ENCODE measurements around the gene RHBDL1. TPM values are rescaled to one million over a fixed set of nuclear protein-coding genes. Genes with fewer than 3 reads are reported as not detected.
A peak's percentile ranks its signal among the peaks of the same experiment; 100 is the strongest.

Gene RHBDL1
- total RNA-seq, 3 donors from 2014 or later (not counting 1 experiment from before 2014, with no cell fraction given): 2.9 to 4.2 (median 4.2) TPM

DNA sequence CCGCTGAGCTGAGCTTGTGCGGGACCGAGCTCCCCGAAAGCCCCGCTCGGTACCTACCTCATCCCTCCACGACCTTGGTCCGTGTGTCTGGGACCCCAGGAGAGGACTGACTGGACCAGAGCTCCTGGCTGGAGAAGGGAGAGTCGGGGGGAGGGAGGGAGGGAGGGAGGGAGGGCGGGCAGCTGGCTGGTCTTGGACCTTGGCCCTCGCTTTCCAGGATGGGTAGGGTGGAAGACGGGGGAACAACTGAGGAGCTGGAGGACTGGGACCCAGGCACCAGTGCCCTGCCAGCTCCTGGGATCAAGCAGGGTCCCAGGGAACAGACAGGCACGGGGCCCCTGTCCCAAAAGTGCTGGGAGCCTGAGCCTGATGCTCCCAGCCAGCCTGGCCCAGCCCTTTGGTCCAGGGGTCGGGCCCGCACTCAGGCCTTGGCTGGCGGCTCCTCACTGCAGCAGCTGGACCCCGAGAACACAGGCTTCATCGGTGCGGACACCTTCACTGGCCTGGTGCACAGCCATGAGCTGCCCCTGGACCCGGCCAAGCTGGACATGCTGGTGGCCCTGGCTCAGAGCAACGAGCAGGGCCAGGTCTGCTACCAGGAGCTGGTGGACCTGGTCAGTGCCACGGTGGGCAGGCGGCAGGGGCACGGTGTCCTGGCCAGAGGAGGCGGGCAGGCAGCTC lies 553 bp downstream of the RHBDL1 start:
- H3K27me3 Mint-ChIP-seq (ENCODE audit: low read depth in 2 of 2): no peaks in the 10 kb centered on the region
- intact Hi-C loops (cut with micrococcal nuclease): no loop called here
- Histone ChIP-seq H3K9me3 (ENCODE audit: control insufficient read depth, insufficient read depth, low read length) (no peaks in the 10 kb centered on the region), H3K27ac (ENCODE audit: low read length) (no peak overlapping the region), H3K27me3 (ENCODE audit: control insufficient read depth, insufficient read depth, low read length) (peaks cover 3% of the 10 kb centered on the region), H3K36me3 (ENCODE audit: control insufficient read depth, insufficient read depth, low read length) (peaks cover 18% of the 10 kb centered on the region), H3K4me3 (ENCODE audit: low read length) (no peak overlapping the region), H3K4me1 (ENCODE audit: control insufficient read depth, insufficient read depth, low read length) (peaks cover 34% of the 10 kb centered on the region)
- H3K4me3 Mint-ChIP-seq: no peak overlapping the region
- no peak for TF ChIP-seq CTCF (IDR thresholded peaks at IDR 0.05)
- no peaks in the 10 kb centered on the region for H3K36me3 Mint-ChIP-seq
- H3K4me1 Mint-ChIP-seq: peaks cover 0 to 17% of the 10 kb centered on the region in 2 donors
- 76% methylated on average over 20 of the region's 25 CpGs for WGBS (ENCODE audit: insufficient coverage)
- no peak overlapping the region for H3K27ac Mint-ChIP-seq
- no peak for DNase-seq
- ATAC-seq: no peak
- no peaks in the 10 kb centered on the region for H3K9me3 Mint-ChIP-seq

- Histone ChIP-seq H3K27ac (ENCODE audit: low read length) (no peak overlapping the region), H3K9me3 (ENCODE audit: control insufficient read depth, insufficient read depth, low read length) (no peaks in the 10 kb centered on the region), H3K4me3 (ENCODE audit: low read length) (no peak overlapping the region), H3K36me3 (ENCODE audit: control insufficient read depth, insufficient read depth, low read length) (peaks cover 18% of the 10 kb centered on the region), H3K27me3 (ENCODE audit: control insufficient read depth, insufficient read depth, low read length) (peaks cover 3% of the 10 kb centered on the region), H3K4me1 (ENCODE audit: control insufficient read depth, insufficient read depth, low read length) (peaks cover 39% of the 10 kb centered on the region)
- Mint-ChIP-seq H3K4me1 (peaks cover 0 to 21% of the 10 kb centered on the region in 2 donors), H3K27ac (no peak overlapping the region), H3K27me3 (ENCODE audit: low read depth in 2 of 2) (no peaks in the 10 kb centered on the region), H3K9me3 (no peaks in the 10 kb centered on the region), H3K4me3 (no peak overlapping the region), H3K36me3 (no peaks in the 10 kb centered on the region)
- intact Hi-C loops (cut with micrococcal nuclease): no loop called here
- DNase-seq (no peak), ATAC-seq (no peak)
- WGBS (ENCODE audit: insufficient coverage): 95% methylated on average over 21 of the region's 21 CpGs
- no peak for TF ChIP-seq CTCF (IDR thresholded peaks at IDR 0.05)
Measured at GRCh38 chr16:676565-676902, 1.1 kb downstream of the RHBDL1 start.

GRCh38 chr16:676913-677312 lies 1.4 kb downstream of the RHBDL1 start:
- DNase-seq: peak in 1 of 2 donors; percentile 56
- peaks cover 0 to 23% of the 10 kb centered on the region in 2 donors for H3K4me1 Mint-ChIP-seq
- ATAC-seq: no peak
- H3K27me3 Mint-ChIP-seq (ENCODE audit: low read depth in 2 of 2): no peaks in the 10 kb centered on the region
- Histone ChIP-seq H3K9me3 (ENCODE audit: control insufficient read depth, insufficient read depth, low read length) (no peaks in the 10 kb centered on the region), H3K4me3 (ENCODE audit: low read length) (no peak overlapping the region), H3K36me3 (ENCODE audit: control insufficient read depth, insufficient read depth, low read length) (peaks cover 22% of the 10 kb centered on the region), H3K27me3 (ENCODE audit: control insufficient read depth, insufficient read depth, low read length) (peaks cover 3% of the 10 kb centered on the region), H3K4me1 (ENCODE audit: control insufficient read depth, insufficient read depth, low read length) (peaks cover 42% of the 10 kb centered on the region), H3K27ac (ENCODE audit: low read length) (no peak overlapping the region)
- WGBS (ENCODE audit: insufficient coverage): 79% methylated on average over 23 of the region's 23 CpGs
- H3K9me3 Mint-ChIP-seq: no peaks in the 10 kb centered on the region
- intact Hi-C loops (cut with micrococcal nuclease): no loop called here
- TF ChIP-seq CTCF (IDR thresholded peaks at IDR 0.05): no peak
- no peak overlapping the region for H3K4me3 Mint-ChIP-seq
- H3K27ac Mint-ChIP-seq: no peak overlapping the region
- no peaks in the 10 kb centered on the region for H3K36me3 Mint-ChIP-seq

Data from natural killer cell (primary cell).